Breast epithelium (tissue), 4 donors: ENCODE results near the gene SLC6A12. TPM values are rescaled to one million over a fixed set of nuclear protein-coding genes. Genes with fewer than 3 reads are reported as not detected.

Experiments used
- DNase-seq, 2 donors: peaks; one replicate each; pipeline ENCODE4 v3.0.0-alpha.2; 2019; ENCODE audit warnings: low spot score in 2 of 2
- H3K27ac ChIP-seq, 2 donors: fragments of 200-600 bp; sonication (generic) in 1 of 2; one replicate each; pipeline ENCODE4 v1.5.1; 2016 to 2019; ENCODE audit warnings: mild to moderate bottlenecking in 1 of 2
- H3K27me3 ChIP-seq, 2 donors: fragments of 200-600 bp; sonication (generic) in 1 of 2; one replicate each; pipeline versions ENCODE4 v1.5.1 to v1.6.0; 2017 to 2019; ENCODE audit warnings: control low read depth in 1 of 2, mild to moderate bottlenecking in 1 of 2
- H3K36me3 ChIP-seq: fragments of 200-600 bp; one replicate; pipeline ENCODE4 v1.5.1; 2019
- H3K4me1 ChIP-seq, 2 donors: fragments of 200-600 bp; sonication (generic); one replicate each; pipeline ENCODE4 v1.5.1; 2016 to 2019; ENCODE audit warnings: control low read depth in 1 of 2
- H3K4me3 ChIP-seq, 3 donors: fragments of 200-600 bp; sonication (generic); 1 replicate in 2 of 3; 2 replicates in 1 of 3; pipeline ENCODE4 v1.5.1; 2016 to 2019; ENCODE audit warnings: mild to moderate bottlenecking in 3 of 3, moderate library complexity in 2 of 3
- H3K9me3 ChIP-seq, 2 donors: fragments of 200-600 bp; sonication (generic) in 1 of 2; one replicate each; pipeline ENCODE4 v1.5.1; 2016 to 2019; ENCODE audit warnings: control low read depth in 1 of 2
- POLR2A ChIP-seq: fragments of 450-650 bp; IDR thresholded peaks from one replicate; pipeline ENCODE4 v1.6.1; 2016; ENCODE audit warnings: antibody characterized with exemption, mild to moderate bottlenecking, moderate library complexity
- POLR2AphosphoS5 ChIP-seq, 3 donors: sonication (generic); formaldehyde crosslinking; IDR thresholded peaks; one replicate each; pipeline ENCODE4 v1.6.1; 2017; ENCODE audit warnings: antibody characterized with exemption in 3 of 3
- intact Hi-C: fragments of 100-400 bp; cut with DNase I; formaldehyde crosslinking; loops from one replicate; pipeline ENCODE4 v1.15.1; 2023; ENCODE audit warnings: low total_unique reads
- total RNA-seq, 3 donors: library from RNA; depleted of rRNA; stranded (reverse); fragments of >200 nt; gene quantifications; one replicate each; pipeline ENCODE4 v1.1.0, GENCODE V29; 2016
- TF ChIP-seq, protein P1 (sequence below), 3 donors: fragments of 450-650 bp; IDR thresholded peaks; one replicate each; pipeline ENCODE4 v1.5.1; 2016 to 2017; ENCODE audit warnings: antibody characterized with exemption in 3 of 3, mild to moderate bottlenecking in 3 of 3, moderate library complexity in 3 of 3

SLC6A12 gene
- total RNA-seq, 3 donors from 2014 or later = 0.33 to 2.1 (median 1.3) TPM

GRCh38 chr12:155006-155405 is 59.0 kb downstream of the SLC6A12 start:
- intact Hi-C loops = no loop called here
- Histone ChIP-seq H3K36me3 (no peaks in the 10 kb centered on the region), H3K4me1 (no peaks in the 10 kb centered on the region), H3K9me3 (no peaks in the 10 kb centered on the region), H3K4me3 (no peak overlapping the region), H3K27ac (no peak overlapping the region), H3K27me3 (no peaks in the 10 kb centered on the region)
- TF ChIP-seq POLR2A = no peak
- TF ChIP-seq, protein P1, sequence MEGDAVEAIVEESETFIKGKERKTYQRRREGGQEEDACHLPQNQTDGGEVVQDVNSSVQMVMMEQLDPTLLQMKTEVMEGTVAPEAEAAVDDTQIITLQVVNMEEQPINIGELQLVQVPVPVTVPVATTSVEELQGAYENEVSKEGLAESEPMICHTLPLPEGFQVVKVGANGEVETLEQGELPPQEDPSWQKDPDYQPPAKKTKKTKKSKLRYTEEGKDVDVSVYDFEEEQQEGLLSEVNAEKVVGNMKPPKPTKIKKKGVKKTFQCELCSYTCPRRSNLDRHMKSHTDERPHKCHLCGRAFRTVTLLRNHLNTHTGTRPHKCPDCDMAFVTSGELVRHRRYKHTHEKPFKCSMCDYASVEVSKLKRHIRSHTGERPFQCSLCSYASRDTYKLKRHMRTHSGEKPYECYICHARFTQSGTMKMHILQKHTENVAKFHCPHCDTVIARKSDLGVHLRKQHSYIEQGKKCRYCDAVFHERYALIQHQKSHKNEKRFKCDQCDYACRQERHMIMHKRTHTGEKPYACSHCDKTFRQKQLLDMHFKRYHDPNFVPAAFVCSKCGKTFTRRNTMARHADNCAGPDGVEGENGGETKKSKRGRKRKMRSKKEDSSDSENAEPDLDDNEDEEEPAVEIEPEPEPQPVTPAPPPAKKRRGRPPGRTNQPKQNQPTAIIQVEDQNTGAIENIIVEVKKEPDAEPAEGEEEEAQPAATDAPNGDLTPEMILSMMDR (IDR thresholded peaks at IDR 0.05) = no peak
- no peak for TF ChIP-seq POLR2AphosphoS5 (IDR thresholded peaks at IDR 0.05)
- no peak for DNase-seq

- Histone ChIP-seq H3K27ac (no peak overlapping the region), H3K4me3 (no peak overlapping the region), H3K36me3 (no peaks in the 10 kb centered on the region), H3K27me3 (no peaks in the 10 kb centered on the region), H3K4me1 (no peaks in the 10 kb centered on the region), H3K9me3 (no peaks in the 10 kb centered on the region)
- intact Hi-C loops = no loop called here
- TF ChIP-seq POLR2AphosphoS5 (IDR thresholded peaks at IDR 0.05) = no peak
- TF ChIP-seq, protein P1 (IDR thresholded peaks at IDR 0.05) = no peak
- no peak for TF ChIP-seq POLR2A
- no peak for DNase-seq
Observed at GRCh38 chr12:154058-154457, 59.9 kb downstream of the SLC6A12 start.

DNA sequence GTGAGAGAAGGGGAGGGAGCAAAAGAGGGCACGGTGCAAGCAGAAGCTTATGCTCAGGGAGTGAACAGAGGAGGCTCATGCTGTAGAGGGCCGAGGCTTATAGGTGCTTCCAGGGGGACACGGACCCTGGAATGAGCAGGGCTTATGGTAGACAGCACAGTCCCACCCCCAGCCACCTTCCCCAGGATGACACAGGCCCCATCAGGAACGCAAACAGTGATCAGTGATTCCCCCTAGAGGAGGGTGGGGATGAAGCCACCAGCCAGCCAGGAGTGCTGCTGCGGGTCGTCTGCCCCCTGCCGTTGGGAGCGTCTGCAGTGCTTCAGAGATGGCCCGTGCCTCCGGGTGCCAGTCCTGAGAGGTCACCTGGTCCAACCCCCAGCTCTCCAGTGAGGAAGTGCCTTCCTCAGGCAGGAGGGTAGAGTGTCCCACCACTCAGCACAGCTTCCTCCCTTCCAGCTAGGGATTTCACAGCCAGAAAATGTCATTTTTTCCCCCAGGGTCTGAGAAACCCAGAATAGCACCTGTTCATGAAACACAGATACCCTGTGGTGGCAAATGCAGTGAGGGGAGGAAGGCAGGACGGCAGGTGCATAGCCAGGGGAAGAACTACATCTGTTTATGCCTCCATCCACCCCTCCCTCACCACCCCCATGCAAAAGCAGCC is 60.7 kb downstream of the SLC6A12 start:
- Histone ChIP-seq H3K27ac (no peak overlapping the region), H3K27me3 (no peaks in the 10 kb centered on the region), H3K9me3 (no peaks in the 10 kb centered on the region), H3K36me3 (no peaks in the 10 kb centered on the region), H3K4me1 (no peaks in the 10 kb centered on the region), H3K4me3 (no peak overlapping the region)
- intact Hi-C loops = no loop called here
- TF ChIP-seq, protein P1 (IDR thresholded peaks at IDR 0.05) = peak in 2 of 3 donors; percentile 20 to 25
- no peak for TF ChIP-seq POLR2A
- no peak for DNase-seq

DNA sequence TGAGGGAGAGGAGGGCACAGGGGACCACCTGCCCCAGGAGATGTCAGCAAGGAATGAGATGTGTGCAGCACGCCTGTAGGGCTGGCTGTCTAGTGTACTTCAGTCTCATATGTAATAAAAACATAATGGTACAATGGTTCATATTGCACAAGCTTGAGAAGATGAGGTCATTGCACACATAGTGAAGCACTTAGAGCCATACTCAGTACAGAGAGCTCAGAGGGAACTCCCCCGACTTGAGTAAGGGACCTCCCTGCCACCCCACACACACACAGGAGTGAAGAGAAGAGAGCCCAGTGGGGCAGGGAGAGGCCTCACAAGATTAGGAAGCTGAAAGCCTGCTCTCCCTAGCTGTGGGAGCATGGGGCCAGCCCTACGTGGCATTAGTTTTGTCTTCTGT is 61.5 kb downstream of the SLC6A12 start:
- no peak for TF ChIP-seq POLR2AphosphoS5 (IDR thresholded peaks at IDR 0.05)
- TF ChIP-seq, protein P1 (IDR thresholded peaks at IDR 0.05) = no peak
- no peak for TF ChIP-seq POLR2A
- no peaks in the 10 kb centered on the region for H3K9me3 ChIP-seq
- intact Hi-C loops = no loop called here
- H3K36me3 ChIP-seq = no peaks in the 10 kb centered on the region
- H3K27me3 ChIP-seq = no peaks in the 10 kb centered on the region
- no peak overlapping the region for H3K27ac ChIP-seq
- DNase-seq = no peak
- H3K4me1 ChIP-seq = no peaks in the 10 kb centered on the region
- no peak overlapping the region for H3K4me3 ChIP-seq

DNA sequence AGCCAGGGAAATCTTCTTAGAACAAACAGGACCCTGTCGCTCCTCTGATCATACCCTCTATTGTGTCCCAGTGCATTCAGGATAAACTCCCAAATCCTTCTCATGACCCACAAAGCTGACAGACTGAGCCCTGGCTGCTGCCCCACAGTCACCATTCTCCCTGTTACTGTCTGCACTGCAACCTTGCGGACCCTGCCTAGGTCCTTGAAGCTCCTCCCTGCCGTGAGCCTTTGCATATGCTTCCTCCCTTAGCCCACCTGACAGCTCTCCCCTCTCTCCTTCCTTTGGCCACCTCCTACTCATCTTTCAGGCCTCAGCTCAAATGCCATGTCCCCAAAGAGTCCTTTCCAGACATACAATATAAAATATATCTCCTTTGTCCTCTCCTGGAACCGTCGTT is 62.4 kb downstream of the SLC6A12 start:
- no peak for DNase-seq
- no peaks in the 10 kb centered on the region for H3K4me1 ChIP-seq
- no peaks in the 10 kb centered on the region for H3K9me3 ChIP-seq
- intact Hi-C loops = no loop called here
- no peak overlapping the region for H3K27ac ChIP-seq
- no peaks in the 10 kb centered on the region for H3K36me3 ChIP-seq
- TF ChIP-seq POLR2A (no peak), POLR2AphosphoS5 (IDR thresholded peaks at IDR 0.05) (no peak)
- TF ChIP-seq, protein P1 (IDR thresholded peaks at IDR 0.05) = no peak
- no peaks in the 10 kb centered on the region for H3K27me3 ChIP-seq
- no peak overlapping the region for H3K4me3 ChIP-seq
